Stomach (tissue), 9 donors: Measurements from ENCODE around the gene CDYL. TPM values are rescaled to one million over a fixed set of nuclear protein-coding genes. Genes with fewer than 3 reads are reported as not detected.

Experiments
- DNase-seq, 2 donors: peaks; one replicate each; pipeline versions ENCODE4 v3.0.0 to v3.0.0-alpha.2; 2013 to 2019
- H3K27ac ChIP-seq, 5 donors: fragments of 200-600 bp in 4 of 5; sonication (generic) in 4 of 5; one replicate each; pipeline ENCODE4 v1.5.1; 2013 to 2019; ENCODE audit warnings: mild to moderate bottlenecking in 1 of 5, moderate library complexity in 1 of 5
- H3K27me3 ChIP-seq, 3 donors: fragments of 200-600 bp; sonication (generic); one replicate each; pipeline ENCODE4 v1.5.1; 2017 to 2019; ENCODE audit warnings: mixed run types in 1 of 3
- H3K36me3 ChIP-seq, 4 donors: fragments of 200-600 bp; sonication (generic); 1 replicate in 3 of 4; 2 replicates in 1 of 4; pipeline ENCODE4 v1.5.1; 2016 to 2019
- H3K4me1 ChIP-seq, 4 donors: fragments of 200-600 bp; sonication (generic); one replicate each; pipeline ENCODE4 v1.5.1; 2016 to 2019
- H3K4me3 ChIP-seq, 4 donors: fragments of 200-600 bp; sonication (generic) in 3 of 4; one replicate each; pipeline ENCODE4 v1.5.1; 2016 to 2019; ENCODE audit warnings: mild to moderate bottlenecking in 1 of 4
- H3K9me3 ChIP-seq, 4 donors: fragments of 200-600 bp; sonication (generic); one replicate each; pipeline ENCODE4 v1.5.1; 2016 to 2019
- CTCF ChIP-seq, 7 experiments: fragments of 450-650 bp in 4 of 7; fragments of 200-600 bp in 3 of 7; sonication (generic) in 3 of 7; IDR thresholded peaks; one replicate each; pipeline ENCODE4 v1.5.1; 2016 to 2019; ENCODE audit warnings: antibody characterized with exemption in 7 of 7, control low read depth in 2 of 7, mild to moderate bottlenecking in 1 of 7
- EP300 ChIP-seq: sonication (generic); formaldehyde crosslinking; IDR thresholded peaks from one replicate; pipeline ENCODE4 v1.6.1; 2017; ENCODE audit warnings: antibody characterized with exemption
- POLR2A ChIP-seq, 4 donors: fragments of 450-650 bp; IDR thresholded peaks; one replicate each; pipeline ENCODE4 v1.6.1; 2016; ENCODE audit warnings: antibody characterized with exemption in 4 of 4, control low read depth in 2 of 4, mild to moderate bottlenecking in 1 of 4, moderate library complexity in 1 of 4
- POLR2AphosphoS5 ChIP-seq, 3 donors: sonication (generic); formaldehyde crosslinking; IDR thresholded peaks; one replicate each; pipeline ENCODE4 v1.6.1; 2016; ENCODE audit warnings: antibody characterized with exemption in 3 of 3
- WGBS, 5 donors: extraction: QIAGEN DNeasy Blood & Tissue Kit in 3 of 5; methylation state at CpG; one replicate each; pipeline versions ENCODE4 v1.1.5 to v1.1.7; 2013 to 2018; 5-methylcytosine and 5-hydroxymethylcytosine counted together
- intact Hi-C: fragments of 100-400 bp; cut with DNase I; formaldehyde crosslinking; loops from one replicate; pipeline ENCODE4 v1.15.1; 2023; ENCODE audit warnings: low total_unique reads
- polyA plus RNA-seq, 3 donors: library from polyadenylated mRNA; stranded (reverse); fragments of 200-250 nt; gene quantifications; one replicate each; pipeline ENCODE4 v1.2.3, GENCODE V29; 2013
- total RNA-seq, 5 donors: library from RNA; depleted of rRNA; stranded (reverse); fragments of >200 nt; gene quantifications; one replicate each; pipeline versions ENCODE4 v1.1.0 to v1.2.3, GENCODE V29; 2014 to 2016
- donor health status: healthy with polysubstance abuse.
- donor health status: Bipolar disorder and iron deficiency.
- donor health status: healthy.

The CDYL gene
- total and polyA plus RNA-seq, 8 donors, result 6.2 to 226 (median 18.4) TPM

- no peak for DNase-seq
- Histone ChIP-seq H3K4me3 (no peak overlapping the region), H3K27ac (no peak overlapping the region), H3K4me1 (peaks cover 0 to 21% (median 9%) of the 10 kb centered on the region in 4 donors), H3K27me3 (no peaks in the 10 kb centered on the region), H3K9me3 (peaks cover 0 to 3% (median 0%) of the 10 kb centered on the region in 4 donors), H3K36me3 (no peaks in the 10 kb centered on the region)
- intact Hi-C loops, result no loop called here
- no peak for TF ChIP-seq POLR2AphosphoS5 (IDR thresholded peaks at IDR 0.05)
- no peak for TF ChIP-seq EP300
- no peak for TF ChIP-seq POLR2A (IDR thresholded peaks at IDR 0.05)
- no peak for TF ChIP-seq CTCF (IDR thresholded peaks at IDR 0.05)
- 52 to 66% (median 61%) methylated on average over 2 of the region's 2 CpGs for WGBS, 5 donors
Measured at GRCh38 chr6:4872841-4873240, 96.6 kb downstream of the CDYL start.

GRCh38 chr6:4873928-4874327 is 97.7 kb downstream of the CDYL start:
- Histone ChIP-seq H3K36me3 (no peaks in the 10 kb centered on the region), H3K27me3 (no peaks in the 10 kb centered on the region), H3K9me3 (no peaks in the 10 kb centered on the region), H3K4me1 (peaks cover 0 to 21% (median 9%) of the 10 kb centered on the region in 4 donors), H3K4me3 (no peak overlapping the region), H3K27ac (no peak overlapping the region)
- DNase-seq, result no peak
- WGBS, 5 donors, result 79 to 85% (median 82%) methylated on average over 6 of the region's 6 CpGs
- intact Hi-C loops, result no loop called here
- TF ChIP-seq POLR2AphosphoS5 (IDR thresholded peaks at IDR 0.05) (no peak), POLR2A (IDR thresholded peaks at IDR 0.05) (no peak), CTCF (IDR thresholded peaks at IDR 0.05) (no peak), EP300 (no peak)

- WGBS, 5 donors, result 87 to 96% (median 90%) methylated on average over 6 of the region's 6 CpGs
- Histone ChIP-seq H3K27me3 (no peaks in the 10 kb centered on the region), H3K27ac (no peak overlapping the region), H3K4me3 (no peak overlapping the region), H3K36me3 (no peaks in the 10 kb centered on the region), H3K4me1 (peaks cover 0 to 39% (median 13%) of the 10 kb centered on the region in 4 donors), H3K9me3 (no peaks in the 10 kb centered on the region)
- DNase-seq, result no peak
- TF ChIP-seq EP300 (no peak), POLR2AphosphoS5 (IDR thresholded peaks at IDR 0.05) (no peak), CTCF (IDR thresholded peaks at IDR 0.05) (no peak)
- intact Hi-C loops, result no loop called here
Measured at GRCh38 chr6:4879741-4880275, 103.6 kb downstream of the CDYL start.

- intact Hi-C loops, result no loop called here
- 27 to 48% (median 43%) methylated on average over 3 of the region's 3 CpGs for WGBS, 5 donors
- H3K4me1 ChIP-seq, result peaks cover 0 to 34% (median 13%) of the 10 kb centered on the region in 4 donors
- no peak overlapping the region for H3K4me3 ChIP-seq
- no peak overlapping the region for H3K27ac ChIP-seq
- H3K27me3 ChIP-seq, result no peaks in the 10 kb centered on the region
- no peaks in the 10 kb centered on the region for H3K9me3 ChIP-seq
- no peak for DNase-seq
- no peaks in the 10 kb centered on the region for H3K36me3 ChIP-seq
- TF ChIP-seq POLR2A (IDR thresholded peaks at IDR 0.05) (no peak), CTCF (IDR thresholded peaks at IDR 0.05) (no peak), POLR2AphosphoS5 (IDR thresholded peaks at IDR 0.05) (no peak), EP300 (no peak)
Measured at GRCh38 chr6:4880363-4880762, 104.2 kb downstream of the CDYL start.
